Cardiac fibroblast (primary cell): ENCODE results near the gene NUP98.

Experiments
- DNase-seq, 2 donors: peaks; one replicate each; pipeline versions ENCODE4 v3.0.0 to v3.0.0-alpha.2; 2010; ENCODE audit warnings: low read depth in 2 of 2
- H3K4me3 ChIP-seq, 2 donors: replicated peaks in 1 of 2; 1 replicate in 1 of 2; 2 replicates in 1 of 2; pipeline ENCODE4 v1.5.1; 2011; ENCODE audit warnings: low read depth in 2 of 2, low read length in 2 of 2, mild to moderate bottlenecking in 2 of 2, moderate library complexity in 1 of 2
- CTCF ChIP-seq: IDR thresholded peaks from one replicate; pipeline ENCODE4 v1.5.1; 2011; ENCODE audit warnings: low read depth, mild to moderate bottlenecking, low read length, inconsistent platforms

The NUP98 gene

GRCh38 chr11:3797329-3798090 lies at the start of gene NUP98:
NUP98 (minus strand) TSS chr11:3797554; CDS start chr11:3782117, 15,437 bp downstream.
- DNase-seq: peak; percentile 100
- no peak for TF ChIP-seq CTCF
- peak within 1 kb of the TSS; percentile 76 to 91 for H3K4me3 ChIP-seq

- no peak overlapping the region for H3K4me3 ChIP-seq
- no peak for DNase-seq
- no peak for TF ChIP-seq CTCF
These were observed 48.3 kb upstream of the NUP98 start for GRCh38 chr11:3845670-3846069.

- DNase-seq: no peak
- no peak for TF ChIP-seq CTCF
- no peak overlapping the region for H3K4me3 ChIP-seq
These were observed 47.9 kb upstream of the NUP98 start for GRCh38 chr11:3845246-3845645.

GRCh38 chr11:3843326-3843725 lies 46.0 kb upstream of the NUP98 start:
- TF ChIP-seq CTCF: no peak
- no peak for DNase-seq

GRCh38 chr11:3841426-3842350 lies 44.3 kb upstream of the NUP98 start:
- TF ChIP-seq CTCF: peak; percentile 82
- peak; percentile 90 to 96 for DNase-seq

More at GRCh38 chr11:3843326-3843725, 46.0 kb upstream of the NUP98 start:
- H3K4me3 ChIP-seq: no peak overlapping the region

GRCh38 chr11:3840870-3841425 lies 43.6 kb upstream of the NUP98 start, which contains the start of gene RHOG:
RHOG (minus strand) TSS chr11:3840959; CDS start chr11:3828138, 12,821 bp downstream.
- no peak for TF ChIP-seq CTCF
- DNase-seq: peak in 1 of 2 donors; percentile 90
- peak within 1 kb of the TSS; percentile 73 to 75 for H3K4me3 ChIP-seq

More at GRCh38 chr11:3841426-3842350, 44.3 kb upstream of the NUP98 start:
- H3K4me3 ChIP-seq: peak overlapping the region; percentile 47 to 75
